WERI-Rb-1 (cell line): ENCODE measurements around the gene ZRSR2.

ENCODE experiments used
- DNase-seq: peaks from one replicate; pipeline ENCODE4 v3.0.0-alpha.2; 2020
- H3K27ac ChIP-seq: fragments of 250-450 bp; sonication (Bioruptor Pico); 2 replicates; pipeline ENCODE4 v1.5.1; 2020; ENCODE audit warnings: mild to moderate bottlenecking, moderate library complexity
- H3K27me3 ChIP-seq: fragments of 250-450 bp; sonication (Bioruptor Pico); 2 replicates; pipeline ENCODE4 v1.5.1; 2021; ENCODE audit warnings: mild to moderate bottlenecking, low read depth, moderate library complexity; ENCODE audit not compliant: insufficient read depth, severe bottlenecking
- H3K36me3 ChIP-seq: fragments of 250-450 bp; sonication (Bioruptor Pico); 2 replicates; pipeline ENCODE4 v1.5.1; 2020; ENCODE audit warnings: mild to moderate bottlenecking, moderate library complexity
- H3K4me3 ChIP-seq: 2 replicates; pipeline ENCODE4 v1.5.1; 2011; ENCODE audit warnings: low read depth, mild to moderate bottlenecking, control low read depth, low read length
- H3K9me3 ChIP-seq: fragments of 250-450 bp; sonication (Bioruptor Pico); 2 replicates; pipeline ENCODE4 v1.5.1; 2021; ENCODE audit warnings: mild to moderate bottlenecking, moderate library complexity; ENCODE audit not compliant: severe bottlenecking
- TF ChIP-seq, protein P1 (sequence below): IDR thresholded peaks from 2 replicates; pipeline ENCODE4 v1.5.1; 2011; ENCODE audit warnings: low read depth, mild to moderate bottlenecking, control low read depth, inconsistent platforms, low read length

Gene ZRSR2

DNA sequence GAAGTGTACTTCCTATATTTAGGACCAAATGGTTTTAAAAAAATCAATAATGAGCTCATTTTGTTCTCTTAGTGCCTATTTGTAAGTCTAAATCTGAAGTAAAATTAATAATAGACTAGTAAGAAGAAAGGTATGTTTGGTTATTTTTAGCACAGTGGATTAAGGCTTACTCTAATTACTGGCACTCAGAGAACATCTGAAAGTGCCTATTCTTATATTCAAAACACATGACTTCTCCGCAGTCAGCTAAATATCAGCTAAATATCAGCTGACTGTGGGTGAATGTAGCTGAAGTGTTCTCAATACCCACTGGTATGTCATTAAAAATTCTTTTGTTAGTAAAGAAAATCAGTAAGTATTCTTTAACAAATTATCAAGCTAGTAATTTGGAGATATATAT lies 58.3 kb downstream of the ZRSR2 start:
- peaks cover 44% of the 10 kb centered on the region for H3K36me3 ChIP-seq
- no peak for DNase-seq
- H3K27me3 ChIP-seq: no peaks in the 10 kb centered on the region
- TF ChIP-seq, protein P1, sequence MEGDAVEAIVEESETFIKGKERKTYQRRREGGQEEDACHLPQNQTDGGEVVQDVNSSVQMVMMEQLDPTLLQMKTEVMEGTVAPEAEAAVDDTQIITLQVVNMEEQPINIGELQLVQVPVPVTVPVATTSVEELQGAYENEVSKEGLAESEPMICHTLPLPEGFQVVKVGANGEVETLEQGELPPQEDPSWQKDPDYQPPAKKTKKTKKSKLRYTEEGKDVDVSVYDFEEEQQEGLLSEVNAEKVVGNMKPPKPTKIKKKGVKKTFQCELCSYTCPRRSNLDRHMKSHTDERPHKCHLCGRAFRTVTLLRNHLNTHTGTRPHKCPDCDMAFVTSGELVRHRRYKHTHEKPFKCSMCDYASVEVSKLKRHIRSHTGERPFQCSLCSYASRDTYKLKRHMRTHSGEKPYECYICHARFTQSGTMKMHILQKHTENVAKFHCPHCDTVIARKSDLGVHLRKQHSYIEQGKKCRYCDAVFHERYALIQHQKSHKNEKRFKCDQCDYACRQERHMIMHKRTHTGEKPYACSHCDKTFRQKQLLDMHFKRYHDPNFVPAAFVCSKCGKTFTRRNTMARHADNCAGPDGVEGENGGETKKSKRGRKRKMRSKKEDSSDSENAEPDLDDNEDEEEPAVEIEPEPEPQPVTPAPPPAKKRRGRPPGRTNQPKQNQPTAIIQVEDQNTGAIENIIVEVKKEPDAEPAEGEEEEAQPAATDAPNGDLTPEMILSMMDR: no peak
- no peaks in the 10 kb centered on the region for H3K9me3 ChIP-seq
- H3K27ac ChIP-seq: no peak overlapping the region; the same call in 1 of the 2 replicates
- H3K4me3 ChIP-seq: no peak overlapping the region

DNA sequence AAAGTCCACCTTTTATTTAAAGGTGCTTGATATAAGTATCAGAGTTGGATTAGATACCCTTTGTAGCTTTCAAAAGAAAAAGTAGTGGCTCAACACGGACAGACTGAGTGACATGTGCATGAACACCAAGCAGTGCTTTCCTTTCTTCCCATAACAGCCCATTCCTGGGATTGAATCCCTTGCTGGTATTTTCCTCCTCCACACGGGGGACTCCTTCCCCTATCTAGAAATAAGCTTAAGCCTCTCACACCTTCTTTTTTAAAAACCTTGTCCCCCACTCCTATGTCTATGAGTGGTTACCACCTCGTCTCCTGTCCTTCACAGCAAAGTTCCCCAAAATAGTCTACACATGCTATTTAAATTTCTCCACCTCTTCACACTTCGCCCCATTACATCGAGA lies 59.3 kb downstream of the ZRSR2 start:
- no peak overlapping the region for H3K4me3 ChIP-seq
- no peak overlapping the region for H3K27ac ChIP-seq
- H3K27me3 ChIP-seq: no peaks in the 10 kb centered on the region
- TF ChIP-seq, protein P1: peak; percentile 43
- peak; percentile 14 for DNase-seq
- H3K9me3 ChIP-seq: no peaks in the 10 kb centered on the region
- H3K36me3 ChIP-seq: peaks cover 35% of the 10 kb centered on the region

DNA sequence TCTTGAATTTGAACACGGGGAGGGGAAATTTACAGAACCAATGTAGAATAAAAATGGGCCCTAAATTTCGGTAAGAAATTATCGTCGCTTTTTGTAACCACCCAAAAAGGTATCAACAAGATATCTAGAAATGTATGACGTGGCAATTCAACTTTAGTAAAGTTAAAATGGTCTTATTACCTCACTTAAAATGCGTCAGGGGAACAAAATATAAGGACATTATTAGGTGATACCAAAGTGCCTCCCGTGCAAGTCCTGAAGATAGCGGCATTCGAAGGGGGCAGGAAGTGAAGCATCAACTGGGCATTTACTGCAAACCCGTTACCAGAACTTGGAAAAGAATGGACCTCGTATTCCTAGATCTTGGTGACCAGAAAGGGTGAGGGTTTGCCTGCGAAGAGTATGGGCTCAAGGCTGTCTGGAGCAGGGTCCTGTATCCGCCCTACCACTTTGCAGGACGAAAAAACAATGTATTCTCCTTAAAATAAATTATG lies 63.3 kb downstream of the ZRSR2 start:
- Histone ChIP-seq H3K9me3 (no peaks in the 10 kb centered on the region), H3K4me3 (peak overlapping the region; percentile 70), H3K36me3 (peaks cover 15% of the 10 kb centered on the region), H3K27ac (peak overlapping the region; percentile 87), H3K27me3 (no peaks in the 10 kb centered on the region)
- TF ChIP-seq, protein P1: no peak
- DNase-seq: peak; percentile 8

DNA sequence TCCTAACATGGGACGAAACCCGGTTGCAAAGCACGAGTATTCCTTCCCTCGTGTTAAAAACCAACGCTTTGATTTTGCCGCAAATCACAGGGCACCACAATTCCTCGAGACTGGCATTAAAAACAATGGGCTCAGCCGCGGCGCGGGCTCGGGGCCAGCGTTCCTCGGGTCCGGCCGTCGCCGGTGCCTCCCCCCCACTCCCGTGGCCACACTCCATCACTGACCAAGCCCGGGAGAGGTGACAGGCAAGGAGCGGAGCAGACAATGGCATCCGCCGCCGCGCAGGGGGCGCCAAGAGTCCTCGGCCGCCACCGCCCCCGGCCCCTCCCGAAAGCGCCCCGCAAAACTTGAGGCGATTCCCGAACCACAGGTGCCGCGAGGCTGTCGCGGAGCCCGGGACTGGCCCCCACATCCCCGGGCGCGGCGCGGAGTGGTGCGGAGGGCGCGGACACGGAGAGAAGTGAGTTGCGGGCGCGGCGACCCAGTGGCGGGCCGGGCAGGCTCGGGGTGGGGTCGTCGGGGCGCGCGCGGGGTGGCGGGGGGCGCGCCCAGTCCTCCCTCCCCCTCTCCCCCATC lies 63.9 kb downstream of the ZRSR2 start:
- H3K27me3 ChIP-seq: no peaks in the 10 kb centered on the region
- TF ChIP-seq, protein P1: peak; percentile 54
- no peaks in the 10 kb centered on the region for H3K9me3 ChIP-seq
- H3K36me3 ChIP-seq: peaks cover 12% of the 10 kb centered on the region
- peak overlapping the region; percentile 87 for H3K27ac ChIP-seq
- DNase-seq: peak; percentile 75
- H3K4me3 ChIP-seq: peak overlapping the region; percentile 70

DNA sequence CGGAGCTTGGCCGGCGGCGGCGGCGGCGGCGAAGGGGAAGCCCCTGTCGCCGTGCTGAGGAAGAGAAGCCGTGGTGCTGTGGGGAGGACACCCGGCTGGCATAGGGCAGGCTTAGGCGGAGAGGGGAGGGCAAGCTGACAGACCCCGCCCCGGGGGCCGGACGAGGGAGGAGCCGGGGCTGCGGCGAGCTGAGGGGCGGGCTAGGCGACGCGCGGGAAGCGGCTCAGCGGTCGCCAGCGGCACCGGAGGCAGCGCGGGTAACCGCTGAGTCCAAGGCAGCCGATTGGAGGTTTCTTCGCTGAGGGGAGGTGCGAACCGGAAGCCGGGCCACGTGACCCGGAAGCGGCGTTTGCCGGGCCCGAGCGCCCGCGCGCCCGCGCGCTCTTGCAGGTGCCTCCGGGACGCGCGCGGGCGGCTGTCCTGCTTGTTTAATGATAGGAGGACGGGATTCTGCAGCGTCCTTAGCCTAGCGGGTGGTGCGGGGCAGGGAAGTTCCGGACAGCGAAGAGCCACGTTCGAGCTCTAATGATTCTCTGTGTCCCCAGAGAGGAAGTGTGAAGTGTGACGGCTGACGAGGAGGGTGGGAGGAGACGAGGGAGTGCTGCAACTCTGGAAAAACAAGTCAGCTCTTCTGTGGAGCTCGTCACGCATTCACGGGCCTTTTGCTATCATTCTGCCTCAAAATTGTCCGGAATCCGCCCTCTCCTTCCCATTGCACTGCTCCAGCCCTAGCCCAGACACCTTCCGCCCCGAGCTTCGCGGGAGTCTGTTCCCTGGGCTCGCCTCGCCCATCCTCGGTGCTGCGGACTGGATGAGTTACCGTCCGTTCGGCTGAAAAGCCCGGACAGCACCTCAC lies 64.7 kb downstream of the ZRSR2 start, which contains the start of gene AP1S2:
Gene AP1S2, minus strand, starts transcription at position 102 of the 856 bp plus-strand sequence. CDS start 2,289 bp downstream, outside the sequence.
- no peaks in the 10 kb centered on the region for H3K27me3 ChIP-seq
- peak within 1 kb of the TSS; percentile 79 for H3K4me3 ChIP-seq
- TF ChIP-seq, protein P1: no peak
- peaks cover 9% of the 10 kb centered on the region for H3K36me3 ChIP-seq
- H3K27ac ChIP-seq: peak within 1 kb of the TSS; percentile 87
- no peaks in the 10 kb centered on the region for H3K9me3 ChIP-seq
- peak; percentile 97 for DNase-seq
